H1 (cell line): ENCODE results near the gene MRFAP1L1. TPM values are rescaled to one million over a fixed set of nuclear protein-coding genes. Genes with fewer than 3 reads are reported as not detected.

Experiments
- CHD2 ChIP-seq: IDR thresholded peaks from 2 replicates; pipeline ENCODE4 v1.6.1; 2012; ENCODE audit warnings: low read length, improper control_type of control experiment
- EZH2 ChIP-seq: fragments of 200-600 bp; sonication (generic); IDR thresholded peaks from 2 replicates; pipeline ENCODE4 v1.7.1; 2012; ENCODE audit warnings: low read depth, mild to moderate bottlenecking, moderate library complexity, low read length, inconsistent platforms; ENCODE audit not compliant: severe bottlenecking
- TAF1 ChIP-seq: IDR thresholded peaks from 2 replicates; pipeline ENCODE4 v1.6.1; 2011; ENCODE audit warnings: mild to moderate bottlenecking, low read depth, low read length
- polyA plus RNA-seq, 7 experiments: library from polyadenylated mRNA; depleted of rRNA in 3 of 7; stranded (reverse) in 5 of 7; unstranded in 2 of 7; fragments of >200 nt in 5 of 7; fragments of 200-250 nt in 2 of 7; gene quantifications; 1 replicate in 5 of 7; 2 replicates in 1 of 7; 4 replicates in 1 of 7; pipeline versions ENCODE4 v1.2.1 to v1.2.3, GENCODE V29; 2011 to 2013; ENCODE audit warnings: missing spikeins in 2 of 7, mixed read lengths in 2 of 7
- total RNA-seq: library from RNA; stranded (reverse); fragmentation: NEBNext Ultra II Directional; extraction: Animal tissue kit (Norgen Biotek cat#: 25700); gene quantifications from 2 replicates; pipeline ENCODE4 v1.2.1, GENCODE V29; 2021

MRFAP1L1 gene
- total and polyA plus RNA-seq, 2 of the 8 experiments (the other 6 are each of a cell fraction or from before 2014, with no cell fraction given) = 26.8 to 54.3 TPM

DNA sequence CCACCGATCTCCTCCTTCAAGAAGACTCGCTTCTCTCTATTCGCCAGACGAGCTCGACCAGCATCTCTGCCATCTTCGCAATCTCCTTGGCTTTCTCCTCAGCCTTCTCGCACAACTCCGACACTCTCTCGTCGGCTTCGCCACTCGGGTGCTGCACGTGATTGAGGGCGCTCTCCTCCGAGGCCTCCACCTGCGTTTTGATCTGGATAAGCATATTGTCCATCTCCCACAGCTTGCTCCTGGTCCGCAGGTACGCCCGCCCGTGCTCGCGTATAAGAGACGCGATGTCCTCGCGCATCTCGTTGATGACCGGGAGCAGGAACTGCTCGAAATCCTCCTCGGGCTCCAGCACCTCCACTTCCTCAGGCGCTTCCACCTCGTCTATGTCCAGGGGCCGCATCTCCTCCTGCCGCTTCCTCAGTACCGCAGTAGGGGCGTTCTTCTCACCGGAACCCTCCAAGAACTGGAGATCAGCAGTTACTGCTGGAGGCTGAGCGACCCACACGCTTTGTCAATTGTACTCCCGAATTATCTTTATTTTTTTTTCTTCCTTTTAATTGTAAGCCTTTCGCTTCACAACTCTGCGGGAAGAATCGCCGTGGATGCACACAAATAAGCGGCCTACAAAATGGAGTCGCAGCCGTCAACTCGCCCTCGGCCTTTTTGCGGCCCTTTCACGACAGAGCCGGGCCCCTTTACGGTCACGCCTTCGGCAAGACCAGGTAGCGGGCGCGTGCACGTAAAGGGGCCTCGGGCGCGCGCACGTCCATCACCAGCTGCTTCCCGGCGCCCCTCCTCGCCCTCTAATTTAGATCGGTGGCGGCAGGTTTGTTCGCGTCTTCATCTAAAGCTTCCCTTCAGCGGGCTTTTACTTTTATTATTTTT, at the start of gene MRFAP1L1 (continued):
- no peak for TF ChIP-seq EZH2
- no peak for TF ChIP-seq CHD2
- peak; percentile 88 for TF ChIP-seq TAF1
- TF ChIP-seq, all 59 proteins: peak for 18
